Fibroblast of lung (primary cell): ENCODE results near the gene ZBED5. TPM values are rescaled to one million over a fixed set of nuclear protein-coding genes. Genes with fewer than 3 reads are reported as not detected.

Source experiments
- DNase-seq, 2 donors: peaks; one replicate each; pipeline versions ENCODE4 v3.0.0 to v3.0.0-alpha.2; 2010; ENCODE audit warnings: low read depth in 2 of 2
- H2AFZ ChIP-seq: 2 replicates; pipeline ENCODE4 v1.5.1; 2012; ENCODE audit warnings: low read length, control low read depth, inconsistent platforms
- H3K27ac ChIP-seq: 2 replicates; pipeline ENCODE4 v1.5.1; 2011; ENCODE audit warnings: low read length, control low read depth; ENCODE audit not compliant: insufficient read depth
- H3K27me3 ChIP-seq: 2 replicates; pipeline ENCODE4 v1.5.1; 2011; ENCODE audit warnings: mild to moderate bottlenecking, low read length; ENCODE audit not compliant: control insufficient read depth, insufficient read depth
- H3K36me3 ChIP-seq: 2 replicates; pipeline ENCODE4 v1.5.1; 2011; ENCODE audit warnings: low read length; ENCODE audit not compliant: control insufficient read depth, insufficient read depth
- H3K4me1 ChIP-seq: 2 replicates; pipeline ENCODE4 v1.5.1; 2011; ENCODE audit warnings: low read length; ENCODE audit not compliant: control insufficient read depth, insufficient read depth; ENCODE audit errors: extremely low read depth
- H3K4me2 ChIP-seq: 2 replicates; pipeline ENCODE4 v1.5.1; 2011; ENCODE audit warnings: low read length, control low read depth; ENCODE audit not compliant: insufficient read depth; ENCODE audit errors: extremely low read depth
- H3K4me3 ChIP-seq, 4 experiments: fragments of 200-600 bp in 1 of 4; sonication (generic) in 1 of 4; replicated peaks in 1 of 4; 2 replicates each; pipeline ENCODE4 v1.5.1; 2011 to 2016; ENCODE audit warnings: low read length in 4 of 4, low read depth in 3 of 4, mild to moderate bottlenecking in 3 of 4, control low read depth in 2 of 4, inconsistent platforms in 1 of 4, mixed read lengths in 1 of 4; ENCODE audit not compliant: insufficient read depth in 1 of 4; ENCODE audit errors: control extremely low read depth in 1 of 4
- H3K79me2 ChIP-seq: 2 replicates; pipeline ENCODE4 v1.5.1; 2012; ENCODE audit warnings: mild to moderate bottlenecking, low read length, inconsistent platforms; ENCODE audit not compliant: control insufficient read depth, insufficient read depth
- H3K9ac ChIP-seq: 2 replicates; pipeline ENCODE4 v1.5.1; 2011; ENCODE audit warnings: mild to moderate bottlenecking, low read length, control low read depth; ENCODE audit not compliant: insufficient read depth
- H3K9me3 ChIP-seq: 2 replicates; pipeline ENCODE4 v1.5.1; 2012; ENCODE audit warnings: low read depth, low read length; ENCODE audit not compliant: control insufficient read depth, insufficient read depth
- H4K20me1 ChIP-seq: 2 replicates; pipeline ENCODE4 v1.5.1; 2011; ENCODE audit warnings: low read length; ENCODE audit not compliant: control insufficient read depth, insufficient read depth; ENCODE audit errors: extremely low read depth
- EZH2 ChIP-seq: IDR thresholded peaks from 2 replicates; pipeline ENCODE4 v1.5.1; 2012; ENCODE audit warnings: low read length, control low read depth, mild to moderate bottlenecking; ENCODE audit errors: missing control alignments
- polyA plus RNA-seq, 2 donors: library from polyadenylated mRNA; depleted of rRNA in 1 of 2; stranded (reverse) in 1 of 2; unstranded in 1 of 2; fragments of >200 nt; gene quantifications; 2 replicates each; pipeline ENCODE4 v1.2.1, GENCODE V29; 2011 to 2012; ENCODE audit warnings: missing spikeins in 1 of 2
- total RNA-seq: library from RNA; depleted of rRNA; stranded (reverse); fragments of >200 nt; gene quantifications from 2 replicates; pipeline ENCODE4 v1.2.1, GENCODE V29; 2014
- TF ChIP-seq, protein P1 (sequence below), 2 donors: IDR thresholded peaks in 1 of 2; conservative IDR thresholded peaks in 1 of 2; 1 replicate in 1 of 2; 2 replicates in 1 of 2; pipeline ENCODE4 v1.5.1; 2011 to 2012; ENCODE audit warnings: low read length in 2 of 2, control low read depth in 1 of 2, inconsistent platforms in 1 of 2, low read depth in 1 of 2, mild to moderate bottlenecking in 1 of 2

The ZBED5 gene
- total and polyA plus RNA-seq, 2 donors (not counting 1 experiment from before 2014, with no cell fraction given): 29.4 to 61.3 TPM

DNA sequence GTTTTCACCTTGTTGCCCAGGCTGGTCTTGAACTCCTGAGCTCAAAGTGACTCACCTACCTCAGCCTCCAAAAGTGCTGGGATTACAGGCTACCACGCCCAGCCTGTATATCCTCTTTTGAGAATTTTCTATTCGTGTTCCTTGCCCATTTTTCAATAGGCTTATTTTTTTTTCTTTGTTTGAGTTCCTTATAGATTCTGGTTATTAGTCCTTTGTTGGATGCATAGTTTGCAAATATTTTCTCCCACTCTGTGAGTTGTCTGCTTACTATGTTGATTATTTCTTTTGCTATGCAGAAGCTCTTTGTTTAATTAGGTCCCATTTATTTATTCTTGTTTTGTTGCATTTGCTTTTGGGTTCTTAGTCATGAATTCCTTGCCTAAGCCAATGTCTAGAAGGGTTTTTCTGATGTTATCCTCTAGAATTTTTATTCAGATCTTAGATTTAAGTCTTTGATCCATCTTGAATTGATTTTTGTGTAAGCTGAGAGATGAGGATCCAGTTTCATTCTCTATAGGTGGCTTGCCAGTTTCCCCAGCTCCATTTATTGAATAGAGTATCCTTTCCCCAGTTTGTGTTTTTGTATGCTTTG lies 17.7 kb upstream of the ZBED5 start:
- no peak overlapping the region for H3K27ac ChIP-seq
- H3K36me3 ChIP-seq: no peaks in the 10 kb centered on the region
- DNase-seq: no peak
- H3K9me3 ChIP-seq: no peaks in the 10 kb centered on the region
- TF ChIP-seq EZH2: no peak
- TF ChIP-seq, protein P1, sequence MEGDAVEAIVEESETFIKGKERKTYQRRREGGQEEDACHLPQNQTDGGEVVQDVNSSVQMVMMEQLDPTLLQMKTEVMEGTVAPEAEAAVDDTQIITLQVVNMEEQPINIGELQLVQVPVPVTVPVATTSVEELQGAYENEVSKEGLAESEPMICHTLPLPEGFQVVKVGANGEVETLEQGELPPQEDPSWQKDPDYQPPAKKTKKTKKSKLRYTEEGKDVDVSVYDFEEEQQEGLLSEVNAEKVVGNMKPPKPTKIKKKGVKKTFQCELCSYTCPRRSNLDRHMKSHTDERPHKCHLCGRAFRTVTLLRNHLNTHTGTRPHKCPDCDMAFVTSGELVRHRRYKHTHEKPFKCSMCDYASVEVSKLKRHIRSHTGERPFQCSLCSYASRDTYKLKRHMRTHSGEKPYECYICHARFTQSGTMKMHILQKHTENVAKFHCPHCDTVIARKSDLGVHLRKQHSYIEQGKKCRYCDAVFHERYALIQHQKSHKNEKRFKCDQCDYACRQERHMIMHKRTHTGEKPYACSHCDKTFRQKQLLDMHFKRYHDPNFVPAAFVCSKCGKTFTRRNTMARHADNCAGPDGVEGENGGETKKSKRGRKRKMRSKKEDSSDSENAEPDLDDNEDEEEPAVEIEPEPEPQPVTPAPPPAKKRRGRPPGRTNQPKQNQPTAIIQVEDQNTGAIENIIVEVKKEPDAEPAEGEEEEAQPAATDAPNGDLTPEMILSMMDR (conservative IDR thresholded peaks at IDR 0.05 in 1 of 2, IDR thresholded peaks at IDR 0.05 in 1 of 2; ENCODE audit: low read depth in 1 of 2, low read length in 2 of 2): no peak
- H3K79me2 ChIP-seq: no peaks in the 10 kb centered on the region
- H3K4me1 ChIP-seq: peaks cover 2% of the 10 kb centered on the region
- no peaks in the 10 kb centered on the region for H3K27me3 ChIP-seq
- H3K4me2 ChIP-seq: no peak overlapping the region
- H3K4me3 ChIP-seq: no peak overlapping the region
- no peaks in the 10 kb centered on the region for H4K20me1 ChIP-seq
- no peak overlapping the region for H2AFZ ChIP-seq
- H3K9ac ChIP-seq: no peak overlapping the region

DNA sequence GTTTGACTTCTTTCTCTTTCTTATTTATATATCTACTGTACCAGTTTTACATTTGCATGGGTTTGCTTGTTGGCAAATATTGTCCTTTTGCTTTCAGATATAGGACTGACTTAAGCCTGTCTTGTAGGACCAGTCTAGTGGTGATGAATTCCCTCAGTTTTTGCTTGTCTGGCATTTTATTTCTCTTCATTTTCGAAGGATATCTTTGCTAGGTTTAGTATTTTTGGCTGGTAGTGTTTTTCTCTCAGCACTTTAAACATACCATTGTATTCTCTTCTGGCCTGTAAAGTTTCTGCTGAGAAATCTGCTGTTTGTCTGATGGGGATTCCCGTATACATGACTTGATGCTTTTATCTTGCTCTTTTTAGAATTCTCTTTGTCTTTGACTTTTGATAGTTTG lies 14.2 kb upstream of the ZBED5 start:
- DNase-seq: no peak
- H3K27me3 ChIP-seq: no peaks in the 10 kb centered on the region
- no peaks in the 10 kb centered on the region for H3K79me2 ChIP-seq
- H3K27ac ChIP-seq: no peak overlapping the region
- H3K4me2 ChIP-seq: no peak overlapping the region
- H3K36me3 ChIP-seq: no peaks in the 10 kb centered on the region
- no peak overlapping the region for H2AFZ ChIP-seq
- no peak overlapping the region for H3K9ac ChIP-seq
- no peak for TF ChIP-seq EZH2
- TF ChIP-seq, protein P1 (conservative IDR thresholded peaks at IDR 0.05 in 1 of 2, IDR thresholded peaks at IDR 0.05 in 1 of 2; ENCODE audit: low read depth in 1 of 2, low read length in 2 of 2): no peak
- H3K4me1 ChIP-seq: no peaks in the 10 kb centered on the region
- no peak overlapping the region for H3K4me3 ChIP-seq
- H4K20me1 ChIP-seq: no peaks in the 10 kb centered on the region
- H3K9me3 ChIP-seq: no peaks in the 10 kb centered on the region

DNA sequence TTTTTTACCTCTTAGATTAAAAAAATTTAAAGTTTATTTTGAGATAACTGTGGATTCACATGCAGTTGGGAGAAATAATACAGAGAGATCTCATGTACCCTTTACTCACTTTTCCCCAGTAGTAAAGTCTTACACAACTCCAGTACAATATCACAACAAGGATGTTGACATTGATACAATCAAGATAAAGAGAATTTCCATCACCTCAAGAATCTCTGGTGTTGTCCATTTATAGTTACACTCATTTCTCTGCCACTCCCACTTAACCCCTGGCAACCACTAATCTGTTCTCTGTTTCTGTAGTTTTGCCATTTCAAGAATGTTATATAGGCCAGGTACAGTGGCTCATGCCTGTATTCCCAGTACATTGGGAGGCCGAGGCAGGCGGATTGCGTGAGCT lies 10.5 kb upstream of the ZBED5 start:
- Histone ChIP-seq H3K4me1 (peaks cover 4% of the 10 kb centered on the region), H4K20me1 (no peaks in the 10 kb centered on the region), H3K9ac (no peak overlapping the region), H3K79me2 (no peaks in the 10 kb centered on the region), H3K4me2 (no peak overlapping the region), H3K27me3 (no peaks in the 10 kb centered on the region), H3K9me3 (no peaks in the 10 kb centered on the region), H2AFZ (no peak overlapping the region), H3K4me3 (no peak overlapping the region), H3K36me3 (no peaks in the 10 kb centered on the region), H3K27ac (no peak overlapping the region)
- TF ChIP-seq, protein P1 (conservative IDR thresholded peaks at IDR 0.05 in 1 of 2, IDR thresholded peaks at IDR 0.05 in 1 of 2; ENCODE audit: low read depth in 1 of 2, low read length in 2 of 2): no peak
- no peak for TF ChIP-seq EZH2
- DNase-seq: peak in 1 of 2 donors; percentile 27
